ENCODE measurements around the gene INPP5D. TPM values are rescaled to one million over a fixed set of nuclear protein-coding genes. Genes with fewer than 3 reads are reported as not detected.

The INPP5D gene
- total RNA-seq, 1 donor from 2014 or later, result 61.2 TPM

DNA sequence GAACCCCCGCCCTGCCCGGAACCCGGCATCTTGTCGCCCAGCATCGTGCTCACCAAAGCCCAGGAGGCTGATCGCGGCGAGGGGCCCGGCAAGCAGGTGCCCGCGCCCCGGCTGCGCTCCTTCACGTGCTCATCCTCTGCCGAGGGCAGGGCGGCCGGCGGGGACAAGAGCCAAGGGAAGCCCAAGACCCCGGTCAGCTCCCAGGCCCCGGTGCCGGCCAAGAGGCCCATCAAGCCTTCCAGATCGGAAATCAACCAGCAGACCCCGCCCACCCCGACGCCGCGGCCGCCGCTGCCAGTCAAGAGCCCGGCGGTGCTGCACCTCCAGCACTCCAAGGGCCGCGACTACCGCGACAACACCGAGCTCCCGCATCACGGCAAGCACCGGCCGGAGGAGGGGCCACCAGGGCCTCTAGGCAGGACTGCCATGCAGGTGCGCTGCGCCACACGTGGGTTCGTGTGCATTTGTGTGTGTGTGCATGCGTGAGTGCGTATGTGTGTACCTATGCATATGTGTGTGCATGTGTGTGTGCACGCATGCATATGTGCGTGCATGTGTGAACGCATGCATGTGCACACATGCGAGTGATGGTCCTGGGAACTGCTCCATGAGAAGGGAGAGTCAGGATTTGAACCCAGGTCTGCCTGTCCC lies 144.3 kb downstream of the INPP5D start:
- Mint-ChIP-seq H3K4me3 (no peak overlapping the region), H3K27ac (no peak overlapping the region), H3K9me3 (peaks cover 5% of the 10 kb centered on the region), H3K36me3 (ENCODE audit: low read depth) (peaks cover 43% of the 10 kb centered on the region), H3K27me3 (ENCODE audit: insufficient read depth) (no peaks in the 10 kb centered on the region), H3K4me1 (ENCODE audit: low read depth) (no peaks in the 10 kb centered on the region)
- intact Hi-C loops (cut with micrococcal nuclease), result no loop called here
- no peak for DNase-seq (ENCODE audit: low spot score)

DNA sequence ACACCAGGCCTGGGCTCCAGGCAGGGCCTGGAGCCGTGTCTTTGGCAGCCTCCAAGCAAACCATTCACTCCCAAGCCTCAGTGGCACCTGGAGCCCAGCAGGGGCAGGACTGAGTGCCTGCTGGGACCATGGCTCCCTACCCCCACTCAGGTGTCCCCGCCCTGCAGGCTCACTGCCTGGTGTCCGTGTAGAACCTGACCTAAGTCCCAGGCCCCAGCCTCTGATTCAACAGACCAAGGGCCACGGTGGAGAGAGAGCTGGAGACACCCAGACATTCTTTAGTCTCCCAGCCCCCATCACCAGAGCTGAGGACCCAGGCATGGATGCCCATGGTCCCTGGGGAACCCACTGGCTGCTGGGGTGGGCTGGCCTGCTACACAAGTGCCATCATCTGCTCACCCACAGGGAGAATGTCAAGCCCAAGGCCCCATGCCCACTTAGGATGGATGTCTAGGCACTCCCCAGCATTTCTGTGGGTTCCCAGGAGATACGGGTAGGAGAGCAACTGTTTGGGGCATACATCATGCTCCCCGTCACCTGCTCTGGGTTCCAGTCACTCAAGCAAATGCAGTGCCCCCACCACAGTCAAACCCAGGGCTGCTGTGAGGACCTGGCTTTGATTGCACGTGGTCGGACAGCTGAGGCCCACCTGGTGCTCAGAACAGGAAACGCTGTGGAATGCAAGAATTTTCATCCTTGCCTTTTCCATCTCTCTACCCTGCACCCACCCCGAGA lies 148.4 kb downstream of the INPP5D start:
- intact Hi-C loops (cut with micrococcal nuclease), result no loop called here
- no peak overlapping the region for H3K4me3 Mint-ChIP-seq
- peak overlapping the region; percentile 18 for H3K27ac Mint-ChIP-seq
- peaks cover 5% of the 10 kb centered on the region for H3K4me1 Mint-ChIP-seq (ENCODE audit: low read depth)
- H3K9me3 Mint-ChIP-seq, result no peaks in the 10 kb centered on the region
- no peak for DNase-seq (ENCODE audit: low spot score)
- H3K36me3 Mint-ChIP-seq (ENCODE audit: low read depth), result peaks cover 18% of the 10 kb centered on the region
- no peaks in the 10 kb centered on the region for H3K27me3 Mint-ChIP-seq (ENCODE audit: insufficient read depth)

DNA sequence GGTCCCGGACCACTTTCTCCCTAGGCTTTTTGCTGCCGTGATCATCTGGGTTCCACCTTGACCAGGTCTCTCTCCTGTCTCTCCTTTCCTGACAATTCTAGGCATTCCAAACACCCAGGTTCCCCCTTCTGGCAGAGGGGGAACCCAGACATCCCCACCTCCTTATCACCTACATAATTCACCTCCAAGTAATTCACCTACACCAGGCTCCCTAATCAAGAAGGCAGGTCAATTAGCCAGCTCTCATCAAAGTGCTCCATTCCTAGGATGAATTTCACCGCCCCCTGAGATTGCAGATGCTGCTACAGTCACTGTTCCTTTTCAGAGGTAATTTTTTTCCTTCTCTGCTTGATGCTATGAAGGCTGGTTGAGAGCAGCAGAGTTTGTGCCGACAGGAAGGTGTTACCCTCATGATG lies 149.0 kb downstream of the INPP5D start:
- intact Hi-C loops (cut with micrococcal nuclease), result no loop called here
- H3K36me3 Mint-ChIP-seq (ENCODE audit: low read depth), result peaks cover 13% of the 10 kb centered on the region

DNA sequence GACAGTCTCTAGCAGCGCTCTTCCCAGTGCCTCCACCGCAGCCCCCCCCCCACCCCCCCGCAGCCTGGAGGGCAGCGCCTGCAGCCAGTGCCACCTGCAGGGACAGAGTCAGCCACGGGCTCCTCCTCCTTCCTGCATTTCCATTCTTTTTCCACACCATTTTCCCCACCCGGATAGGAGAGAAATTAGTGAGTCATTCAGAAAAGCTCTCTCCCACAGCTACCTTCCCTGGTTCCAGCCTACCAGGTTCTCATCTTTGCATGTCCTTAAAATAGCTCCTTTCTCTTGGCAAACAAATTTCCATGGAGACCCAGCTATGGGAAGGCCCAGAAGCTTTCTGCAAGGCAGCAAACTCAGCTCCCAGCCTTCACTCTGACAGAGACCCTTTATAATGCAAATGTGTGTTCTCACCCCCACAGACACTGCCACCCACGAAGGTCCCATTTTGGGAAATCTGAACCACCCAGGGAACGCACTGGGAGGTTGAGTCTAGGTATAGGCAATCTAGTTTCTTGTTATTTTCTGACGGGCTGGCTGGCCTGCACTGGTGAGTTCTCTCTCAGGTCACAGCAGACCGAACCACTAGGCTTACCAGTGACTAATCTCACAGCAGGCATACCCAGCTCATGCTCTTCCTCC lies 149.5 kb downstream of the INPP5D start:
- peaks cover 12% of the 10 kb centered on the region for H3K36me3 Mint-ChIP-seq (ENCODE audit: low read depth)
- H3K9me3 Mint-ChIP-seq, result no peaks in the 10 kb centered on the region
- intact Hi-C loops (cut with micrococcal nuclease), result no loop called here
- H3K27ac Mint-ChIP-seq, result peak overlapping the region; percentile 25
- H3K4me1 Mint-ChIP-seq (ENCODE audit: low read depth), result peaks cover 5% of the 10 kb centered on the region
- no peak for DNase-seq (ENCODE audit: low spot score)
- H3K4me3 Mint-ChIP-seq, result no peak overlapping the region
- no peaks in the 10 kb centered on the region for H3K27me3 Mint-ChIP-seq (ENCODE audit: insufficient read depth)

More for the DNA sequence above, 149.0 kb downstream of the INPP5D start:
- no peak for DNase-seq (ENCODE audit: low spot score)
- Mint-ChIP-seq H3K27me3 (ENCODE audit: insufficient read depth) (no peaks in the 10 kb centered on the region), H3K9me3 (no peaks in the 10 kb centered on the region), H3K4me3 (no peak overlapping the region), H3K4me1 (ENCODE audit: low read depth) (peaks cover 5% of the 10 kb centered on the region), H3K27ac (peak overlapping the region; percentile 18)

DNA sequence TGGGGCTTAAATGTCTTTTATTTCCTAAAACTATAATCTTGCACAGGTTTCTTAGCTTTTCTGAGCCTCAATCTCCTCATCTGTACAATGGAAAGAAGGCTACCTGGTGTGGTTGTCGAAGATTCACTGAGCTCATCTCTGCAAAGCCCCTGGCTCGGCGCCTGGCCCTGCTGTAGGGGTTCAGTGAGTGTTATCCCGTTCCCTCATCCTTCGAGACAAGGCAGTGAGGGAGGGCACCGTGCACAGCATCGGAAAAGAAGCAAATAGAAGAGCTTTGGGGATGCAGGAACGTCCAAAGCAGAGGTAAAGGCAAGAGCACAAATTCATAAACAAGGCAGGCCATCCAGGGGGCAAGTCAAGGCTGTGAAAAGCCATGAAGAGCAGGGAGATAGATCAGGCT lies 150.1 kb downstream of the INPP5D start:
- Mint-ChIP-seq H3K9me3 (no peaks in the 10 kb centered on the region), H3K4me3 (no peak overlapping the region), H3K27ac (no peak overlapping the region), H3K4me1 (ENCODE audit: low read depth) (peaks cover 5% of the 10 kb centered on the region), H3K36me3 (ENCODE audit: low read depth) (peaks cover 8% of the 10 kb centered on the region), H3K27me3 (ENCODE audit: insufficient read depth) (no peaks in the 10 kb centered on the region)
- intact Hi-C loops (cut with micrococcal nuclease), result no loop called here
- no peak for DNase-seq (ENCODE audit: low spot score)

DNA sequence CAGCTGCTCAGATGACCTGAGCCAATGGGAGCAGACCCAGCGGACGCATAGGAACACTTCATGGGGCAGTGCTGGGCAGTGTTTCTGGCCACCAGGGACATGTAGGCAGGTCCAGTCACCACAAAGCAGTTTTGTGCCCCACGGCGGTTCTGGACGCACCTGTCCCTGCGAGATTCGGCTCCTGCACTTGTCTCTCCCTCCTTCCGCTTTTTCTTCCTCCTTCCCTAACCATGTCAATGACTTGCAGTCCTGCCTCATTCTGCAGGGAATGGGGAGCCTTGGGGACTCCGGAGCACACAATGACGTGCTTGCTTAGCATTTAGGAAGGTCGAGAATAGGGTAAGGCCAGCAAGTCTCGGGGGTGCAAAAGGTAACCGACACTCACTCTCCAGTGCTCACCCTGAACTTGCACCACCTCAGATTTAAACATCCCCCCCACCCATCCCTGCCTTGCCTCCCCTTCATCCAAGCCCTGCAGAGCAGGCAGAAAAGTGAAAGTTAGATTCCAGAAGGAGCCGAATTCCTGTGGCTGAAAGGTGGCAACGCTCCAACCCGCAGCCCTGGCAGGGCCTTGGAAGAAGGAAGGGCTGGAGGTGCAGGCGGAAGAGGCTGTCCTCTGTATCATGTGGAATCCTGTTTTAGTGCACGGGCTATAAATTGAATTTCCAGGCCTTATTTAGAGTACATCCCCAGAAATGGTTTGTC lies 150.9 kb downstream of the INPP5D start:
- Mint-ChIP-seq H3K9me3 (no peaks in the 10 kb centered on the region), H3K4me1 (ENCODE audit: low read depth) (peaks cover 5% of the 10 kb centered on the region), H3K27me3 (ENCODE audit: insufficient read depth) (no peaks in the 10 kb centered on the region), H3K27ac (no peak overlapping the region), H3K36me3 (ENCODE audit: low read depth) (peaks cover 6% of the 10 kb centered on the region), H3K4me3 (no peak overlapping the region)
- DNase-seq (ENCODE audit: low spot score), result no peak
- intact Hi-C loops (cut with micrococcal nuclease), result no loop called here

- peaks cover 6% of the 10 kb centered on the region for H3K36me3 Mint-ChIP-seq (ENCODE audit: low read depth)
- no peak for DNase-seq (ENCODE audit: low spot score)
- no peak overlapping the region for H3K4me3 Mint-ChIP-seq
- intact Hi-C loops (cut with micrococcal nuclease), result no loop called here
- H3K27ac Mint-ChIP-seq, result no peak overlapping the region
- H3K9me3 Mint-ChIP-seq, result no peaks in the 10 kb centered on the region
- H3K27me3 Mint-ChIP-seq (ENCODE audit: insufficient read depth), result no peaks in the 10 kb centered on the region
- peaks cover 5% of the 10 kb centered on the region for H3K4me1 Mint-ChIP-seq (ENCODE audit: low read depth)
Observed at GRCh38 chr2:233211548-233211895, 151.4 kb downstream of the INPP5D start.

DNA sequence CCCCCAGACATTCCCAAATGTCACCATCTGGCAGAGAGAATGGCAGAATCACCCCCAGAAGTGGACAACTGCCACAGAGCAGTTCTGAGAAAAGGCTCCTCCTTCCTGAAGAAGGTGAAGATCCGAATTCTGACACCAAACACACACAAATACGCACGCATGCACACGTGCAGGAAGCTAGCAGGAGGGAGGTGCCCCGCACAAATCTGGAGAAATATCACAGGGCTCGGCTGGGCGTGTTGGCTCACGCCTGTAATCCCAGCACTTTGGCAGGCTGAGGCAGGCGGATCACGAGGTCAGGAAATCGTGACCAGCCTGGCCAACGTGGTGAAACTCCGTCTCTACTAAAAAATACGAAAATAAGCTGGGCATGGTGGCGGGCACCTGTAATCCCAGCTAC lies 152.9 kb downstream of the INPP5D start:
- Mint-ChIP-seq H3K27ac (no peak overlapping the region), H3K9me3 (no peaks in the 10 kb centered on the region), H3K4me3 (no peak overlapping the region), H3K4me1 (ENCODE audit: low read depth) (peaks cover 5% of the 10 kb centered on the region), H3K27me3 (ENCODE audit: insufficient read depth) (no peaks in the 10 kb centered on the region), H3K36me3 (ENCODE audit: low read depth) (peaks cover 3% of the 10 kb centered on the region)
- intact Hi-C loops (cut with micrococcal nuclease), result no loop called here
- no peak for DNase-seq (ENCODE audit: low spot score)

DNA sequence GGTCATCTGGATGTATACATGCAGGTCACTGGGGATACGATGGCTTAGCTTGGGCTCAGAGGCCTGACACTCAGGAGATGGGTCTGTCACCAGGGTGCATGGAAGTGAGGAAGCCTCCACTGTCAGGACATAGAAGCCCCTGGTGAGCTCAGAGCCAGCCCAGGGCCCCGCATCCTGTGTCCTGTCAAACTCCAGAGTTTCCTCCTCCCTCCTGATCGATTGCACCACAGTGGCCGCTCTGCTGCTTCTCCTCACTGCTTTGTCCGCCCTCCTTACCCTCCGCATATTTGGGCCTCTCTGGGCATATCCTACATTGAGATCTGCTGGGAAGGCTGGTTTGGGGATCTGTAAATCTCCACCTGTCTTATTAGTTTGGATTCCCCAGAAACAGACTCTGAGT lies 153.8 kb downstream of the INPP5D start:
- Mint-ChIP-seq H3K27me3 (ENCODE audit: insufficient read depth) (no peaks in the 10 kb centered on the region), H3K9me3 (no peaks in the 10 kb centered on the region), H3K27ac (no peak overlapping the region), H3K4me1 (ENCODE audit: low read depth) (peaks cover 5% of the 10 kb centered on the region), H3K4me3 (no peak overlapping the region), H3K36me3 (ENCODE audit: low read depth) (peaks cover 3% of the 10 kb centered on the region)
- intact Hi-C loops (cut with micrococcal nuclease), result no loop called here
- no peak for DNase-seq (ENCODE audit: low spot score)

- no peak overlapping the region for H3K27ac Mint-ChIP-seq
- no peak overlapping the region for H3K4me3 Mint-ChIP-seq
- no peak for DNase-seq (ENCODE audit: low spot score)
- no peaks in the 10 kb centered on the region for H3K4me1 Mint-ChIP-seq (ENCODE audit: low read depth)
- no peaks in the 10 kb centered on the region for H3K27me3 Mint-ChIP-seq (ENCODE audit: insufficient read depth)
- no peaks in the 10 kb centered on the region for H3K9me3 Mint-ChIP-seq
- intact Hi-C loops (cut with micrococcal nuclease), result no loop called here
- H3K36me3 Mint-ChIP-seq (ENCODE audit: low read depth), result no peaks in the 10 kb centered on the region
Observed at GRCh38 chr2:233217892-233218377, 157.8 kb downstream of the INPP5D start.

DNA sequence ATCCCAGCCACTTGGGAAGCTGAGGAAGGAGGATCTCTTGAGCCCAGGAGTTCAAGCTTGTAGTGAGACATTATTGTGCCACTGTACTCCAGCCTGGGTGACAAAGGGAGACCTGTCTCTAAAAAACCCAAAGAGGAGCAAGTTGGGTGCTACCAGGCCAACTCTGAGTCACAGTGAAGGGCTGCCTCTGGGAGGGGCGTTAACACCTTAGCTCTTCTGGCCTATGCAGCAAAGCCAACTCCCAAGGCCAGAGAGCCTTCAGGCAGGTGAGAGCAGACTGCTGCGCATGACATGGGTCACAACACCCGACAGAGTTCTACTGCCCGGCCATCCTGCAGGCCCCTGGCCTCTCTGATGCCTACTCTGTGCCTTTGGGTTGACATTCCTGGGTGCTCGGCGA lies 158.7 kb downstream of the INPP5D start:
- Mint-ChIP-seq H3K27ac (no peak overlapping the region), H3K27me3 (ENCODE audit: insufficient read depth) (no peaks in the 10 kb centered on the region), H3K36me3 (ENCODE audit: low read depth) (no peaks in the 10 kb centered on the region), H3K9me3 (no peaks in the 10 kb centered on the region), H3K4me3 (no peak overlapping the region), H3K4me1 (ENCODE audit: low read depth) (no peaks in the 10 kb centered on the region)
- DNase-seq (ENCODE audit: low spot score), result no peak
- intact Hi-C loops (cut with micrococcal nuclease), result no loop called here

DNA sequence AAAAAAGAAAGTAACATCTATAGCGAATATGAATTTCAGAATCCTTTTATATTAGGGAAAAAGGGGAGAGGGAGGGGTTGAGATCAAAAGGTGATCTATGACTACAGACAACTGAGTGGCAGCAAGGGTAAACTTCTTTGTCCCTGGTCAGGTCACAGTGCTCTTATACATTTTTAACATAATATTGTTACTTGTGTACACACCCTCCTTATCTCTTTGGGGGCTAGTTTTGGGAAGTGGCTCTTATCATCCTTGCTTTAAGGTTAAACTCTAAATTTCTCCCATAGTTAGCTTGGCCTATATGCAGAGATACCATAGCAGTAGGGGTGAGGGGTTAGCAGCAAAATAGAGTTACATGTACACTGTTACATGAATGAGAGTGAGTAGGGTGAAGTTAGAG lies 159.7 kb downstream of the INPP5D start:
- H3K4me3 Mint-ChIP-seq, result no peak overlapping the region
- no peaks in the 10 kb centered on the region for H3K36me3 Mint-ChIP-seq (ENCODE audit: low read depth)
- peaks cover 4% of the 10 kb centered on the region for H3K27me3 Mint-ChIP-seq (ENCODE audit: insufficient read depth)
- H3K9me3 Mint-ChIP-seq, result no peaks in the 10 kb centered on the region
- DNase-seq (ENCODE audit: low spot score), result no peak
- no peak overlapping the region for H3K27ac Mint-ChIP-seq
- intact Hi-C loops (cut with micrococcal nuclease), result no loop called here
- H3K4me1 Mint-ChIP-seq (ENCODE audit: low read depth), result no peaks in the 10 kb centered on the region
